Right renal cortex interstitium (tissue), 3 donors: ENCODE data around the gene HNRNPF. TPM values are rescaled to one million over a fixed set of nuclear protein-coding genes. Genes with fewer than 3 reads are reported as not detected.
A peak's percentile ranks its signal among the peaks of the same experiment; 100 is the strongest.
"Not testable (repeated sequence)": the region's sequence is repeated elsewhere in the genome, so short reads cannot be mapped to it uniquely, and the experiment has no call there.

Source experiments
- DNase-seq, 3 donors: peaks; one replicate each; pipeline ENCODE4 v3.0.0-alpha.2; 2013; ENCODE audit warnings: low read depth in 3 of 3, low spot score in 2 of 3
- polyA plus RNA-seq, 3 donors: library from polyadenylated mRNA; unstranded; fragments of 120-200 nt; gene quantifications; one replicate each; pipeline ENCODE4 v1.2.1, GENCODE V29; 2013; ENCODE audit not compliant: insufficient read length in 3 of 3

The HNRNPF gene
- polyA plus RNA-seq, 3 donors = 217 to 226 (median 224) TPM

DNA sequence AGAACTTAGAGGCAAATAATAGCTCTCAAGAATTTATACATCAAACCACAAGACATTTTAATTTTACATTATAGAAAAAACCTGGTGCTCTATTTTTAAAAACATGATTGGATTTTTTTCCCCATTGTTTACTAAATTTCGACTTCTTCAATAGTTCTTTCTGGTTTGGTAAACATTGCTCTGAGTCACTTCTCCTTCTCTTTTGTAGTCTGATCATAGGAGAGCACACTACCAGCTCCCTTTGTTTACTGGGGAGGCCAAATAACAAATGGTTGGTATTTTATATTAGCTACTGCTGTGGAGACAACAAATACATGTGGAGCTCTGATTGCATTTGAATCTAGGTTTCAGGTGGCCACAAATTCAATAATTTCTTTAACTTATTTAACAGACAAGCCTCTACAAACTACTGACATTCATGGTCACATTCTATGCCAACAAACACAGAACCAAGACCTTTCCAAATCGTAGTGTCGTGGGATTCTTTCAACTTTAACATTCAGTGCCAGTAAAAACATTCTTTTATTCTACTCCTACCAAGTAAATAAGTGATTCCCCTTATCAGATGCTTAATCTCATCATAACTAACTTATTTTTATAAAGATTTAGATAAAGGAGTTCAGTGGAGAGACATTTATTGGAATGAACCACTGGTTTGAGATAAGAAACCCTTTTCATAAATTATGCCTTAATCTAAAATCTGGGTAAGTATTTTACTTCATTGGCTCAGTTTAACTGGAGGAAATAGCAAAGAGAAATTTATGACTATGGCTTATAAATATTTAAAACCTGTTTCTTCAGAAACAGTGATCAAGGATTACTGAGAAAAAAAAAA is 55.3 kb downstream of the HNRNPF start:
- DNase-seq = no peak

DNA sequence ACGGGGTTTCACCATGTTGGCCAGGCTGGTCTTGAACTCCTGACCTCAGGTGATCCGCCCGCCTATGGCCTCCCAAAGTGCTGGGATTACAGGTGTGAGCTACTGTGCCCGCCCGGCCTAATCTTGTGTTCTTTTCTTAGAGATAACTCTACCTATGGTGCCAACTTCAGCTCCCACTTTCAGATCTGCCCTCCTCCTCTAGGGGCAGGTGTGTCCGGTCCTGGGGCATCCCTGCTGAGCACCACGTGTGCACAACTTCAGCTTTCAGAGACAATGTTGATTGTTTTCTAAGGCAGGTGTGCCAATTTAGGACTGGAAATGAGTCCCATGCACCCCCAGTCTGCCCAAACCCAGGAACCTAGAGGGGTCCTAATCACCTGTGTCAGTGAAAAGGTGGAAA is 56.0 kb downstream of the HNRNPF start:
- DNase-seq = no peak

DNA sequence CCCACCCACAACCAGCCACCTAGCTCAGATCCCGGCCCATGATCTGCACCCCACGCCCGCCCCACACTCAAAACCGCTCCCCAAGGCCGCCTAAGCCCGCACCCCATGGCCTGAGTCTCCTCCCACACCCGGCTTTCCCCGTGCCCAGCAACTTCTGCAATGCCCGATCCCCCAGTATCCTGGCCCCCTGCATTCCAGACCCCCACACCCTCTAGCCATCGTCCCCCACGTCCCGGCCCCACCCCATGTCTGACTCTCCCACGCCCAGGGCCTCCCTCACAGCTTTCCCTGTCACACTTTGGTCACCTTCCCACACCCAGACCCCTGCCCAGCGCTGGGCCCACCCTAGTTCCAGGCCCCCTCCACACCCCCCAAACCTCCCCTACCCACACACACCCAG is 57.7 kb downstream of the HNRNPF start:
- DNase-seq = no peak

DNA sequence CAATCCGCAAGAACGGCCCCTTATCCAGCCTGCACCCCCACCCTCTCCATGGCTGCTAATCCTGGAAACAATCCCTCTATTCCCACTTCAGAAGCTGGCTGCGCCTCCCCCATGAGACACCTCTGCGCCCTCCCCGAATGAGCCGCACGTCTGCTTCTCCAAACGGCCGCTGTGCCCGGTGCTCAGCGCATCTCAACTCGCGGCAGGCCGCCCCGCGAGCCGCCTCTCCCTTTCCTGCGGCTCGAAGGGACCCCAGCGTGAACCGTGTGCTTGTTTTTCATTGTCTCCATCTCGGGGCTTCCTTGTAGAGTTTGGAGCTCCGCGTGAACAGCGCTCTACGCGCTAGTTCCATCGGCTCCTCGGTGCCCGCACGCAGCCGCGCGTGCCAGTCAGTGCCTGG is 58.3 kb downstream of the HNRNPF start:
- no peak for DNase-seq

DNA sequence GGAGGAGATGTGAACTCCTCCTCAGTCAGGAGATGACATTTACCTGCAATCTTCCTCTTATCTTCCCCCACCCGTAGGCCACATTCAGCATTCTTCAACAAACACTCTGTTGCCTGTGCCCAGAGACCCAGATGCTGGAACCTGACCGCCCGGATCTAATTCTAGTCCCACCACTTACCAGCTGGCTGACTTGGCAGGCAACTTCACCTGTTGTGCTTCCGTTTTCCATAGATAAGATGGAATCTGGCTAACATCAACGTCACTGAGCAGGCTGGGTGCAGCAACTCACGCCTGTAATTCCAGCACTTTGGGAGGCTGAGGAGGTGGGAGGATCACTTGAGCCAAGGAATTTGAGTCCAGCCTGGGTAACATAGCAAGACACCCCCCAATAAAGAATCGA is 58.8 kb downstream of the HNRNPF start:
- no peak for DNase-seq

DNA sequence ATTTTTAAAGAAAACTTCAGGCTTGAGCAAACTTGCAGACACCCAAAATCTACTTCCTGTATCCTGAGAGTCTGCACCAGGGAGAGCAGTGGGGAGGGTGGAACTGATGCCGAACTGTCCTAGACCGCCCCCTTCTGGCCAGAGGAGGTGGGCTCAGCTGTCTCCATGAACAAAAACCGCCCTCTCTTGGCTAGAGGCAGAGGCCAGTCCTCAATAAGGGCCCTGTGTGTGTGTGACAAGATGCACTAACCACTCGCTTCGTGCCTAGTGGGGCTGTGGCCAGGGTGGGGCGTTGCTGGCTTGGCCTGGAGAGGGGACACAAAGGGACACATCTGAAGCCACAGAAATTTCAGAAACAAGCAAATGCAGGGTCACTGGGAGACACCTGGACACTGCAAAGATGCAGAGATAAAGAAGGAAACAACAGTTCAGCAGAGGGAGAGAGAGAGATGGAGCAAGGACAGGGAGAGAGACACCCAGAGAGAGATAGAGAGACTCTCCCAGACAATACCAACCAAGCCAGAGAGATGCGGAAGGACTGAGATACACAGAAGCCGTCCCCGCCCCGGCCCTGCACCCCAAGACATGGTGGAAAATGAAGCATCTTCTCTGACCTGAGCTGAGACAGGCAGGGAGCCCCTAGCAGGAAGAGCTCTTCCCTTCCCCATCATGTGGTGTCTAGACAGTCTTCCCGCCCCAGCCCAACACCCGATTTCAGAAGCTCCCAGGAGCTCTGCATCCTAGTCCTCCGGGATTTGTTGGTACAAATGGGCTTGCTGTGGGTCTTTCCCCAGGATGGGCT is 60.3 kb downstream of the HNRNPF start:
- DNase-seq = peak; percentile 68 to 73 (median 69)

DNA sequence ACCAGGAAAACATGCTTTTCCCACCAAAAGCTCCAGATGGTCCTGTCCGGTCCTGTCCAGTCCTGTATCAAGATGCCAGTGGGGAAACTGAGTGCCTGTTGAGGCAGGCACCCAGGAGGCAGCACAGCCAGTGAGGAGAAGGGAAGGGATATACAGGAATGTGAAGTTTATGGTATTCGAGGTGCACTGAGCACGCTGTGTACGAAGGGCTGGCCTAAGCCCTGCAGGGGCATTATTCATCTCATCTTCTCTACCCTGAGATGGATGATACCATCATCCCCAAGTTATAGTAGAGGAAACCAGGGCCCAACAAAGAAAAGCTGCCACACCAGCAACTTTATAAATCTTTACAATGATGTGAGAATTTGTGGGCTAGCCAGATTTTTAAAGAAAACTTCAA is 61.0 kb downstream of the HNRNPF start:
- DNase-seq = no peak

DNA sequence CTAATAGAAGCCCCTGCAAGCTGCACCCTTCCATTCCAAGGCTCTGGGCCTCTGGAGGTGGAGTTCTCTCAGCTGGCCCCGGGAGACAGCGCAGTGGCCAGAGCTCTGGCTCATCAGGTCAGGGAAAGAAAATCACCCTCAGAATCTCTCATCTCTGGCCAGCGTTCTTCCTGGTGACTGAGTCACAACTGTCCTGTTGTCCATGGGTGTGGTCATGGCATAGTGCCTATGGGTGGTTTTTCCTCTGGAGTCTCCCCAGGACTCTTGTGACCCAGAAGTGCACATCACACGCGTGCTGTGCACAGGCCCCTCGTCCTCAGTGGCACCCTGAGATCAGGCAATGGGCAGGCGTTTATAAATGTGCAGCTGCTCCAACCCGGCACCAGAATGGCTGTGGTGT is 64.9 kb downstream of the HNRNPF start:
- no peak for DNase-seq

DNA sequence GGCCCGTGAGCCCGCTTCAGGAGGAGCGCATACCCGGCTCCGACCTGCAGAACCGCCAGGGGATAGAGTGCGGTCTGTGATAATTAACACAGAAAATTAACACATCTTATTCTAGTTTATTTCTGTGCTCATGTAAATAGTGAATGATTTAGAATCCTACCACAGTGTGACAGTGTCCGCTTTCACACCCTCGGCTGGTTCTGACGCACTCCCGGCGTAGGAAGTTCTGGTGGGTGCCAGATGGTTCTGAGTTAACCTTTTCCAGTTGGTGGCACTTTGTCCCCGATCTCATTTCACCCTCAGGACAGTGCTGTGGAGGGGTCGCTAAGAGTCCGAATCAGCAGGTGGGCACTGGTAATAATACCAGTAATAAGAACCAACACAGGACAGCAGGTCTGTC is 65.9 kb downstream of the HNRNPF start:
- DNase-seq = no peak

DNA sequence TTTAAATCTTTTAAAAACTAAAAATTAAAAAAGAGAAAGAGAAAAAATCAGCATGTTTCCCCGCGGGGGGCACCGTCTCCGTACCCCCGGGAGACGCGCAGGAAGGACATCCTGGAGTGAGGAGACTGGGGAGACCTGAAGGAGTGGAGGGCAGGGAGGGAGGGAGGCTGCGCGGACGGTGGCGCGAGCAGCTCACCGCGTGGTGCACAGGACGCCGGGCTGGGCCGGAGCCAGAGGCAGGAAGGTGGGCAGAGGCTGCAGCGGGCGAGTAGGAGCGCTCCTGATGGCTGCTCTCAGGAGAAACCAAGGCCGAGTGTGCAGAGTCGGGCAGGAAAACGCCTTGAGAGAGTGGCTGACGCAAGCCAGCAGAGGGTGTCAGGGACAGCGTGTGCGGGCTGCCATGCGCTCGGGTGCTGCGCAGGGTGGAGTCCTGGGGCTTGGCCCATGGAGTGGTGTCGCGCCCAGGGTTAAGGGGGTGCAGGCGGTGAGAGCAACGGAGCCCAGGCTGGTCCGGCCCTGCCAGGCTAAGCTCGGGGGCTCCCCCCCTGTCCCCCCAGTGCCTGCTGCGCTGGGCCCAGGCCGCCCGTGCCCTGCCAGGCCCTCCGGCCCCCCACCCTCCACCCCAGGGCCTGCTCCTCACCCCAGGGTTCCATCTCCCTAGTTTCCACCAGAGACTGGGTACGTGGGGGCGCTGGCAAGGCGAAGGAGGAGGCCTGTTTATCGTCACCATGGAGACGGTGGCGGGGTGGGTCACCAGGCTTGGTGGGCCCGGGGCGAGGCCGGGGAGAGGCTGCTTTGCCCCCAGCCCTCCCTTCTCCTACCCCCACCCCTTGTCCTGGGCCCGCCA is 66.5 kb downstream of the HNRNPF start:
- no peak for DNase-seq

DNA sequence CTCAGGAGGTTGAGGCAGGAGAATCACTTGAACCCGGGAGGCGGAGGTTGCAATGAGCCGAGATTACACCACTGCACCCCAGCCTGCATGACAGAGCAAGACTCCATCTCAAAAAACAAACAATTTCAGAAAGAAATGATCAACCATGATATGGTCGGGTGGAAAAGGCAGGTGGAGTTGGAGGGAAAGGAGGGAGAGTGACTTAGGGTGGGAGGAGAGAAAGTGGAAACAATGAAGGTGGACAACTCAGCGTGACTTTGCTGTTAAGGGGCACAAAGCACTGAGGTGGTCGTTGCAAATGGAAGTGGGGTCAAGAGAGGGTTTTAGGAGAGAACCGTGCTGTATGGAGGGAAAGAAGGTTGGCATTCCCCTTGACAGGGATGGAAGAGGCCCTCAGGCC is 67.5 kb downstream of the HNRNPF start:
- DNase-seq = no peak

DNA sequence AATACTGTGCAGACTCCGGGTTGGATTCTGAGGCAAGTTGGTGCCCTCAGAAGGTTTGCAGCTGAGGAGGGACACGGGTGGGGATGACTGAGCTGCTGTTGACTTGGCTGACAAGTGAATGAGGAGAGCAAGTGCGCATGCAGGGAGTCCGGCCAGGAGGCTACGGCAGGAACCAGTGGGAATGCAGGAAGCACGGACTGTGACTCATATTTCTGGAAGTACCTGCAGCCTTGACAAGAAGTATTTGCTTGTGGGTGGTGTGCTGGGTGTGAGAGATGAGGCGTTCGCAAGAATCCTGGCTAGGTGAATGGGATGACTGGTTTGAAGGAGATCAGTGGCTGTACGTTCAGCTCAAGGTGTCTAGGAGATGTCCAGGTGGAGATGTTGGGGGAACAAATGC is 68.4 kb downstream of the HNRNPF start:
- no peak for DNase-seq

DNA sequence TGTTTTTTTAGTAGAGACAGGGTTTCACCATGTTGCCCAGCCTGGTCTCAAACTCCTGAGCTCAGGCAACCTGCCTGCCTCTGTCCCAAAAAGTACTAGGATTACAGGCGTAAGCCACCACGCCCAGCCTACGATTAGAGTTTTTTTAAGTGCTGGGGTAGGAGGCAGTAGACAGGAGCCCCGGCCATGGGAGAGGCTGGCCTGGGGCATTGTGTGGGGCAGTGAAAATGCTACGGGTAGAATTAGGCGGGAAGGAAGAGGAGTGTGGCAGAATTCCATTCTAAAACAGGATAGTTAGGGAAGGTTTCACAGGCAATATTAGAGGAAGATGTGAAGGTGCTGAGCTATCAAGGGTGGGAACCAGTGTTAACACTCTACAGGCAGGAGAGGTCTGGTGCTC is 68.9 kb downstream of the HNRNPF start:
- DNase-seq = no peak

DNA sequence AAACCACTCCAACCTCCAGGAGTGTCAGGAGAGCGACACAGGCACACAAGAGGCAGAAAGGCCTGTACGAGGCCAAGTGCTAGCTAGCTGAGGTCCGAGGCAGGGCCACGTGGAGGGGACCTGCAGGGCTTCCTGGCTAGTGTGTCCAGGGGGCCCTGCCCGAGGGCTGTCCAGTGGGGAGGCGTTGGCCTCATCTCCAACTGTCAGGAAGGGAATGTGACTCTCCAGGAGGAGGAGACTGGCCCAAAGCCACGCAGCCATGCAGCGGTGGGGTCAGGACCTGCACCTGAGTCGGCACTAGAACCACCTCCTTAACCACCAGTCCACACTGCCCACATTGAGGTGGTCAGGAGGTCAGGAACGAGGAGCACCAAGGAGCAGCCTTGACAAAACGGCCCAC is 69.8 kb downstream of the HNRNPF start:
- no peak for DNase-seq

DNA sequence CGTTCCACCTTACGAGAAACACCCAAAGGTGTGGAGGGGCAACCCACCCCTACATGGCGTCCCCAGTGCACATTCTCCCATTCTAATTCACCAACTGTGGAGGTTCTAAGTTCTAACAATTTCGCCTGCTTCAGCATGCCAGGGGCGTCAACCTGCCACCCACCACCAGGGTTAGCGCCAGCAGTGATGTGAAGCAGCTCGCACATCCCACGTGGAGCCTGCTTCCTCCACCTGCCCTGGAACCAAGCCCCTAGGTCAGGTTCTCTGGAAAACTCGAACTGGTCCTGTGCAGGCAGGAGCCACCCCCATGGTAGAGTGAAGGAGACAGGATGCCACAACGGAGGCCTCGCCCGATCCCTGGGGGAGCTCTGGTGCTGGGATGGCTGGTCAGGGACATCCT is 70.9 kb downstream of the HNRNPF start:
- no peak for DNase-seq

DNA sequence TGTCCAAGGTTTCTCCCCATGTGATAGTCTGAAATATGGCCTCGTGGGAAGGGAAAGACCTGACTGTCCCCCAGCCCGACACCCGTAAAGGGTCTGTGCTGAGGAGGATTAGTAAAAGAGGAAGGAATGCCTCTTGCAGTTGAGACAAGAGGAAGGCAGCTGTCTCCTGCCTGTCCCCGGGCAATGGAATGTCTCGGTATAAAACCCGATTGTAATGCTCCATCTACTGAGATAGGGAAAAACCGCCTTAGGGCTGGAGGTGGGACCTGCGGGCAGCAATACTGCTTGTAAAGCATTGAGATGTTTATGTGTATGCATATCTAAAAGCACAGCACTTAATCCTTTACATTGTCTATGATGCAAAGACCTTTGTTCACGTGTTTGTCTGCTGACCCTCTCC is 71.5 kb downstream of the HNRNPF start:
- DNase-seq = not testable (repeated sequence)

DNA sequence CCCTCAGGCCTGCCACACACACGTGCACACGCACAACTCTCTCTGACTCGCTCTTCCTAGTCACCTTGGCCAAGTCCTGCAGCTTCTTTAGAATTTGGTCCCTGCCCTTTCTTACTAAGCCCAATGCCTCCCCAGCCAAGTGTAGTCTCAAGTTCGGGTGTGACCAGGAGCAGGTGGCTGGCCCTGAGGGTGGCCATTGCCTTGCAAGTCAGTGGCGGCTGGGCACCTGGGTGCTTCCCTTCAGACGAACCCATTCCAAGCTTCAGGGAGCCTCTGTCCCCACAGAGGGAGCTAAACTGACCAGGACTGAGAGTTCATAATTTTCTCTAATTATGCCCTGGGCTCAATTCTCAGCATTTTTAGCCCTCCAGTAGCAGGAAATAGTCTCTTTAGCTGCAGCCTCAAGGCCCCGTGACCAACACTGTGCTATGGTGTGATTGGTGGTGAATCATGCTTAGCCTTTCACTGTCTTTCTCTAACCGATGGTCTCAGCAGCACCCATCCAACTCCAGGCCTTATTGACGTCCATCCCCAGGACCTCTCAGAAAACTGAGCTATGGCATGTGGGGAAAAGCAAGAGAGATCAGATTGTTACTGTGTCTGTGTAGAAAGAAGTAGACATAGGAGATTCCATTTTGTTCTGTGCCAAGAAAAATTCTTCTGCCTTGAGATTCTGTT is 72.2 kb downstream of the HNRNPF start:
- no peak for DNase-seq

DNA sequence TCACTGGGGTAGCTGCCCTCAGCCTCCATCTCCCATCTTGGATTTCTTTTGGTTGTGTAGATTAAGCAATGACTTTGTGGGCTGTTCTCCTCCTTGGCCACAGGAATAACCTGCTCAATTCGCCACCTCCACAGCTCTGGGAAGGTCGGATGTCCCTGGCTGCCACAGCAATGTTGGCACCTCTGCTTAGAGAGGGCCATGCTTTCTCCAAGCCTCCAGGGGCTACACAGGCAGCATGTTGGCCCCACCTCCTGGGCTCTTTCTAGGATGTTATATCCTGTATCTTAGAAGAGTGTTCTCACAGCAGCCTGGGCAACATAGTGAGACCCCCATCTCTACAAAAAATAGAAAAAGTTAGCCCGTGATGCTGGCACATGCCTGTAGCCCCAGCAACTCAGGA is 72.9 kb downstream of the HNRNPF start:
- no peak for DNase-seq
